Measurements from ENCODE around the gene GPR15. TPM values are rescaled to one million over a fixed set of nuclear protein-coding genes. Genes with fewer than 3 reads are reported as not detected.
A peak's percentile ranks its signal among the peaks of the same experiment; 100 is the strongest.

Gene GPR15
- total and polyA plus RNA-seq, 2 donors from 2014 or later = not detected

- Histone ChIP-seq H3K36me3 (ENCODE audit: control insufficient read depth in 2 of 3, insufficient read depth in 3 of 3, low read length in 3 of 3) (no peaks in the 10 kb centered on the region), H3K27me3 (ENCODE audit: control insufficient read depth, insufficient read depth, low read length) (no peaks in the 10 kb centered on the region), H3K27ac (ENCODE audit: low read depth in 2 of 2, low read length in 2 of 2) (no peak overlapping the region), H3K4me1 (ENCODE audit: control insufficient read depth in 2 of 3, insufficient read depth in 2 of 3, low read depth in 1 of 3, low read length in 3 of 3) (no peaks in the 10 kb centered on the region), H3K9ac (ENCODE audit: low read length in 3 of 3) (no peak overlapping the region), H3K9me3 (ENCODE audit: control insufficient read depth in 2 of 3, insufficient read depth in 1 of 3, low read length in 3 of 3) (no peaks in the 10 kb centered on the region), H3K4me3 (ENCODE audit: low read length in 3 of 3) (no peak overlapping the region)
- no peak for FAIRE-seq
- no peak for TF ChIP-seq CTCF (IDR thresholded peaks at IDR 0.05; ENCODE audit: borderline replicate concordance, extremely low read depth, insufficient read depth)
- no peak for DNase-seq
- intact Hi-C loops (cut with DNase I) = no loop called here
Observed at GRCh38 chr3:98567666-98568270, 36.0 kb downstream of the GPR15 start.

GRCh38 chr3:98568402-98568801 is 36.6 kb downstream of the GPR15 start:
- no peaks in the 10 kb centered on the region for H3K9me3 ChIP-seq (ENCODE audit: control insufficient read depth in 2 of 3, insufficient read depth in 1 of 3, low read length in 3 of 3)
- H3K27me3 ChIP-seq (ENCODE audit: control insufficient read depth, insufficient read depth, low read length) = no peaks in the 10 kb centered on the region
- no peak overlapping the region for H3K4me3 ChIP-seq (ENCODE audit: low read length in 3 of 3)
- no peak overlapping the region for H3K9ac ChIP-seq (ENCODE audit: low read length in 3 of 3)
- H3K27ac ChIP-seq (ENCODE audit: low read depth in 2 of 2, low read length in 2 of 2) = no peak overlapping the region
- intact Hi-C loops (cut with DNase I) = no loop called here
- H3K36me3 ChIP-seq (ENCODE audit: control insufficient read depth in 2 of 3, insufficient read depth in 3 of 3, low read length in 3 of 3) = no peaks in the 10 kb centered on the region
- FAIRE-seq (peak; percentile 47), DNase-seq (no peak)
- TF ChIP-seq CTCF (IDR thresholded peaks at IDR 0.05; ENCODE audit: borderline replicate concordance, extremely low read depth, insufficient read depth) = no peak
- H3K4me1 ChIP-seq (ENCODE audit: control insufficient read depth in 2 of 3, insufficient read depth in 2 of 3, low read depth in 1 of 3, low read length in 3 of 3) = no peaks in the 10 kb centered on the region

GRCh38 chr3:98573181-98573728 is 41.5 kb downstream of the GPR15 start:
- Histone ChIP-seq H3K9me3 (ENCODE audit: control insufficient read depth in 2 of 3, insufficient read depth in 1 of 3, low read length in 3 of 3) (no peaks in the 10 kb centered on the region), H3K4me3 (ENCODE audit: low read length in 3 of 3) (no peak overlapping the region), H3K27me3 (ENCODE audit: control insufficient read depth, insufficient read depth, low read length) (no peaks in the 10 kb centered on the region), H3K36me3 (ENCODE audit: control insufficient read depth in 2 of 3, insufficient read depth in 3 of 3, low read length in 3 of 3) (peaks cover 0 to 7% (median 5%) of the 10 kb centered on the region in 3 donors), H3K9ac (ENCODE audit: low read length in 3 of 3) (no peak overlapping the region), H3K27ac (ENCODE audit: low read depth in 2 of 2, low read length in 2 of 2) (no peak overlapping the region), H3K4me1 (ENCODE audit: control insufficient read depth in 2 of 3, insufficient read depth in 2 of 3, low read depth in 1 of 3, low read length in 3 of 3) (no peaks in the 10 kb centered on the region)
- TF ChIP-seq CTCF (IDR thresholded peaks at IDR 0.05; ENCODE audit: borderline replicate concordance, extremely low read depth, insufficient read depth) = no peak
- DNase-seq = peak in 2 of 5 donors; percentile 26 to 50
- intact Hi-C loops (cut with DNase I) = no loop called here
- peak; percentile 41 for FAIRE-seq

Measured in kidney (tissue), 14 donors.